GM18868 (cell line): ENCODE measurements around the gene TMEM184B.

Experiments
- ATAC-seq: cut with Tn5 transposase; IDR thresholded peaks from one replicate; pipeline ENCODE4 v1.9.1; 2021; ENCODE audit warnings: mild to moderate bottlenecking, moderate library complexity; ENCODE audit not compliant: unreplicated experiment

Gene TMEM184B

DNA sequence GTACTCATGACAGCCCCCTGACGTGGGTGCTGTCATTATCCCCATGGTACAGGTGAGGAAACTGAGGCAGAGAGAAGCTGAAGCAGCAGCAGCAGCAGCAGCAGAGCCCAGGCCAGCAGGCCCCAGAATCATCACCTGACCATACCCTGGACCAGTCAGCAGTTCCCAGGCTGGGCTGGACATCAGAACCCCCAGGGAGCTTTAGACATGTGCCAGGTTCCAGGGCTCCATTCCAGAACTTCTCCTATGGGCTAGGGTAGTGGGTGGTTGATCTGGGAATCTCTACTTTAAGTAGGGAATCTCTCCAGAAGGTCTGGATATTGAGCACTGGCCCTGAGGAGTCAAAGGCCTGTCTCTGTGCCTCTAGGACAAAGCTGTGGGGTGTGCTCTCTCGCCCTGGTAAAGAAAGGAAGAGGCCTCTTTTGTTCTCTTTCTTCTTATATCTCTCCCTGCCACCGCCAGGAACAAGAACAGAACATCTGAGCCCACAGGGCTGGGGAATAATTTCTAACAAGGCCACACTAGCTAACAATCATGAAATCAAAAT is 44.4 kb downstream of the TMEM184B start:
- ATAC-seq = no peak

DNA sequence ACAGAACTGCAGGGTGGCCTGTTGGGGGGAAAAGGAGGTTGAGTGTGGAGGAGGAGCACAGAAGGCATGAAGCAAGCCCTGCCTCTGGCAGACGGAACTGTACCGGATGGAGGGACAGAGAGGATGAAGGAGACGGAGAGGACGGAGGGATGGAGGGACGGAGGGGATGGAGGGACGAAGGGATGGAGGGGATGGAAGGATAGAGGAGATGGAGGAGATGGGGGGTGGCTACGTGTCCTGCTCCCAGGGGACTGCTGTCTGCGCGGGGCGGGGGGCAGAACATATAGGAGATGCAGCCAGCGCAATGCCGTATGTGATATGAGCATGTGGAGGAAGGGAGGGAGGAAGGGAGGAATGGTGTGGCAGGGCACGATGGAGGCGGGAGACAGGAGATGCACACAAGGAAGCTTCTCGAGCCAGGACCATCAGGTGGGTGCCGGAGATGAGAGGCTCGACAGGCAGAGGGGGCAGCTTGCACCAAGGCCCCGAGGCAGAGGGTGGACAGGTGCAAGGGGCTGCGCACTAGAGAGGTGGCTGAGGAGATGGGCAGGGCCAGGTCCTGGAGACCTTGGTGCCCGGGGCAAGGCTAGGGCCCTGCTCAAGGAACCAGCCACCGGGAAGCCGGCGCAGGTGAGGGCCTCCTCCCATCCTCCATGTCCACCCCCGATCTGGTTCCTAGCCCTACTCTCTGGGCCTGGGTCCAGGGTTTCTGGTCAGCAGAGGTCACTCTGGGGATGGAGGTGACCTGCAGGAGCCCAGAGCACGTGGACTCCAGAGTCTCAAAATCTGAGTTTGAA is 45.8 kb downstream of the TMEM184B start:
- ATAC-seq = no peak

DNA sequence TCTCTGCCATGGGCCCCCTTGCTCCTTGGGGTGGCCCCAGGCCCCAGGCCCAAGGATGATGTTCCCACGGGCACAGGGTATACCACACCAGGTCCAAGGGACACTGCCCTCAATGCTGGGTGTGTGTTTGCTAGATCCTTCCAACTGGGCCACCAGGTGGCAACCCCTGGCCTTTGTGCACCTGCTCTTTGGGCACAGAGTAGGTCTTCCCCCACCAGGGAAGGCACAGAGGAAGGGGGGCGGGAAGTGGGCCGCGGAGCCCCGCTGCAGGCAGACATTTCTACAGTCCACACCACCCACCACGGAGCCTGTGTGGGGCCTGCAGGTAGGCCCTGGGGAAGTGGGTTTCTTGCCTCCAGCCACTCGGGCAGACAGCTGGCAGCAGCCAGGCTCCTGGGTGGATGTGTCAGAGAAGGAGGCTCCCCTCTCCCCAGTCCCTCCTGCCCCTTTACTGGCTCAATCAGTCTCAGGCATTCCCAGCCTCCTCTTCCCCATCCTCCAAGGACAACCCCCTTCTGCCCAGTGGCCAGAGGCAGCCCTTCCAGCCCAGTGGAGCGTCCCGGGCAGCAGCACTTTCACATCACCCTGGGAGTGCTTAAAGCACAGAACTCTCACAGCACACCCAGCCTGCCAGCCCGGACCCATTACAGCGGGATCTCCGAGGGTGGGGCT is 49.4 kb downstream of the TMEM184B start:
- no peak for ATAC-seq

DNA sequence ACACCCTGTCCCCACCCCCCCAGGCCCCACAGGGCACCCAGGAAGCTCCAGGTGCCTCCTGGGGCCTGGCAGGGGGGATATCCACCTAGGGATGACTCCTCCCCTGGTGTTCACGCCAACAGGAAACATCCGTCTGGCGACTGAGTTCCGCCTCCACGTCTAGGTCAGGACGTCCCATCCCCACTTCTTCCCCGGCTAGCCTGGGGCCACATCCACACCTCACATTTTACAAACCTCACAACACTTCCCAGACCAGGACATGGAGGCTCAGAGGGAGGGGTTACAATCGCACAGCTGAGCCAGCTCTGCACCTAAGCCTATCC is 50.1 kb downstream of the TMEM184B start:
- no peak for ATAC-seq

DNA sequence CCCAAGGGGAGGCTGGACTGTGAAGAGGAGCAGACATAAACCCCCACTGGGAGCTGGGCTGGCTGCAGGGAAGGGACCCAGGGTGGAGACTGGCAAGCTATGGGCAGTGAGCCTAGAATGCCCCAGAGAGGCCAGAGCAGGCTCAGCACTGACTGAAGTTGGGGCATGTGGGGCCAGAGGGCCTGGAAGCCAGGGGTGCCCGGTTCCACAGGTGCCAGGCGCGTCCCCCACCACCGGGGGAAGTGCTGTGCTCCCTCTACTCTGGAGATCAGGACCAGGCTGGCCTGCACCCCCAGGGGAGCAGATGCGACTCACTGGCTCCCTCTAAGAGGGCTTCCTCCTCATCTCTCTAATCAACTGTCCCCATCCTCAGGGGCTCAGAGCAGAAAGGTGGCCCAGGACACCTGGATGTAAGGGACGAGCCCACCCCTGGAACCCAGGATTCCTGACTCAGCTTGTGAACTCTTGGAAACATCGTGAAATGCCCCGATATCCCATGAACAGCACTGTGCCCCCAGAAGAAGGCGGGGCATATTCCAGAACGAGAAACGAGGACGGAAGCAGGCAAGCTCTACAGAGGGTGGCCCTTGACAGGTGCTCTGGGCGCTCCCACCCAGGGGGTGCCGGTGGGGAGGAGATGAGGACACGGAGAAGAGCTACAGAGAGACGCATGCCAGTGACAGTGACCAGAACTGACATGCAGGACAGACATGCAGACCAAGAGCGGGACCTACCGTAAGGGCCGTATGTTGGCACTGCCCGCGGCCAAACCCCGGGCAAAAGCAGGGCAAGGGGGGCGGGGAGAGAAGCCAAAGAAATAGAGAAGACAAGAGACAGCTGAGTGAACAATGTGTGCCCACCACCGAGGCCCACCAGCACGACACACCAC is 50.7 kb downstream of the TMEM184B start:
- no peak for ATAC-seq

DNA sequence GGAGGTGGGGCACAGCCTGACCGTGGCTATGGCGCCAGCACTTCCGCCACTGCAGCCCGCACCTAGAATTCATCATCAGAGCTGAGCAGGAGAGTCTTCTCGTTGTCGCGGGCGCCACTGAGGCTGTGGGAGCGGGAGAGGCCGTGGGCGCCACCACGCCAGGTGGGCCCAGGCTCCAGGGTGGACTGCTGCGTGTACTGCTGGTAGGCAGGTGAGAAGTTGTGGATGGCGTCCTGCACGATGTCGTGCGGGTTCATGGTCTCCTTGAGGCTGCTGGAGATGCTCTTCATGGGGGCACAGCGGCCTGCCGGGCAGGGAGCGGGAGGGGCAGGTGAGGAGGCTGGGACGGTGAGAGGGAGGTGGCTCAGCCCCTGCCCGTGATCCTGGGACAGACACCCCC is 51.4 kb downstream of the TMEM184B start:
- no peak for ATAC-seq

DNA sequence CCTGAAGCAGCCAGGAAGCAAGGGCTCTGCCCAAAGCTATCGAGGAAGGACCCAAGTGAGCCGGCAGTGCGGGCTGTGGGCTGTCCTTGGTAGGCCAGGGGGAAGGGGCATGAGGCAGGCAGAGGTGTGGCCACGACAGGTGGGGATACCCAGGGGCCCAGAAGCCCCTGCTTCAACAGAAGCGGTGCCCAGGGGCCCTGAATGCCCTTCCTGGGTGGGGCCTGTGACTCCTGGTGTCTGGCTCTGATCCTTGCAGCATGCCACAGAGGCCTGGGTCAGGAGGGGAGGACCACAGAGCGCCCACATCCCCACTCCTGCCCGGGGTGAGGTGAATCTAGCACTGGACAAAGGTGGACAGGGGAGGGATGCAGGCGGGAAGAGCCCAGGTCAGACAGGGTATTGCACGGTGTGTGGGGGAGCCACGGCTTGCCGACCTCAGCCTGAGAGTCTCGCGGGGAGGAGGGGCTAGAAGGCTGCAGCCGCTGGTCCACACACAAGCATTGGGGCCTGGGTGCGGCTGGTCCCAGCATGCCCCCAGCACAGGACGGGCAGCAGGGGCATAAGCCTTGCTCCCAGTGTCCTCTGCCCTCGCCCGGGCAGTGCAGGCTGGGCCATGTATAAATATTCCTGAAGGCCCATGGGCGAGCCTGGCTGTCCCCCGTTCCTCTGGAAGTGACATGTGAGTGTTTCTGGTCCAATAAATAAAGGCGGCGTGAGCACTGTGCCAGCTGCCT is 52.0 kb downstream of the TMEM184B start:
- ATAC-seq = no peak

DNA sequence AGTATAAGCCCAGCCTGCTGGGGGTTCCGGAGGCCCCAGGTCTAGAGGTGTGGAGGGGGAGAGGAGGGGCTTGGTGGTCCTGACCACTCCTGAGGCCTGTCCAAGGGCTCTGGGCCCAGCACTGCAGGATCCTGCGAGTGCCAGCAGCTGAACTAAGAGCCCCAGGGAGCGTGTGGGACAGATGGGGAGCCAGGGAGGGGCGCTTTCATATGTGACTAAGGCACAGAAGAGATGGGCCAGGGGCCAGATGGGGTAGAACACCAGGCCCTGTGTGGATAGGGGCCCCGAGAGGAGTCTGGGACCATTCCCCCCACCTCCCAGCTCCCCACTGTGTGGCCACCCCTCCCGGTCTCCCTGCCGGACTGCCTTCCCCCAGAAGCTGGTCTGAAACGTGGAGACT is 52.6 kb downstream of the TMEM184B start:
- ATAC-seq = no peak

DNA sequence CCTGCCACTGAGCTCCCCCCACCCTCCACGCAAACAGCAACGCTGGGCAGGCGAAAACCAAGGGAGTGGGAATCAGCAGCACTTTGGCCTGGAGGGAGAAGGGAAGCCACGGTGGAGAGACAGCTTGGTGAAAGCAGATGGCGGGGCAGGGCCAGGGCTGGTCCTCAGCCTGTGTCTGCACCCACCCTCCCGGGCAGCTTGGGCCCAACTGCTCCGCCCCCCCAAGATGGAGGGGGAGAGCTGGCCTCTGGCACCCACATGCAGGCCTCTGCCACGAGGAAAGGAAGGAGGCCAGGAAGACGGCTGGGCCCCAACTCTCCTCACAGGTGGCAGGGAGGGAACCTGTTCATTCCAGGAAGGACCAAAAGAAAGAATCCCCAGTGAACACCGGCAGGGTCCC is 53.2 kb downstream of the TMEM184B start:
- no peak for ATAC-seq

DNA sequence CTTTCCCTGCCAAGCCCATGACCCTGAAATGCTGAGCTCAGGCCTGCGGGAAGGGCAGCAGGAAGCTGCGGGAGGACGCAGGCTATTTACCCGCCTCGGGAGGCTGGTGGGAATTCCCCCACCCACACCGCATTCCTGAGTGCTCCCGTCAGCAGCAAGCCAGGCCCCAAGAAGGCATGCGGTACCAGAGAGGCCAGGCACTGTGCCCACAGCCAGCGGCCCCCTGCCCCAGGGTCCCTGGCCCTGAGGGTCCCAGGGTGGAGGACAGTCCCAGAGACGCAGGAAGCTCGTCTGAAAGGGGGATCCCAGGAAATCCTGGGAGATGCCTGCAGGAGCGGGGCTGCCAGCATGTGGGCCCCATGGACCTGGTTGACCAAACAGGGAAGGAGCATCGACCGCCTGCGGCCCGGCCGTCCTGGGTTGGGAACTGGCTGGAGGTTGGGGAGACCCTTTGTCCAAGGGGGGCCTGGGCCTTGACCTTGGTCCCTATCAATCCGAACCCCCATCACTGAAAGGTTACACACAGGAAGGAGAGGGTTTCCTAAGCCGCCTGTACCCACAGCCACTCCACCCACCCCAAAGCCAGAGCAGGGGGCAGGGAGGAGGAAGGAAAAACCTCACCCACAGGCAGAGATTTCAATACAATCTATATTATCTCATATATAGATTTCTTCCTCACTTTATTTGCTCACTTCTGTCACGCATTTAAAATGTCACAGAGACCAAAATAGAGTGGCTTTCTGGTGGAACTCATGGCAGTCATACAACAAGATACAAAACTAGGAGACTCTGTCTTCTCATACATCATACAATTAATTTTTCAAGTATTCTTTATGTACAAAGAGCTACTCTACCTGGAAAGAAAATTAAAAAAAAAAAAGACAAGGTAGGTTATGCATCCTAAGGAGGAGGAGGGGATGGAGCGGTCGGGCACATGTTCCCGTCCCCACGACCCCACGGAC is 53.9 kb downstream of the TMEM184B start:
- ATAC-seq = no peak

DNA sequence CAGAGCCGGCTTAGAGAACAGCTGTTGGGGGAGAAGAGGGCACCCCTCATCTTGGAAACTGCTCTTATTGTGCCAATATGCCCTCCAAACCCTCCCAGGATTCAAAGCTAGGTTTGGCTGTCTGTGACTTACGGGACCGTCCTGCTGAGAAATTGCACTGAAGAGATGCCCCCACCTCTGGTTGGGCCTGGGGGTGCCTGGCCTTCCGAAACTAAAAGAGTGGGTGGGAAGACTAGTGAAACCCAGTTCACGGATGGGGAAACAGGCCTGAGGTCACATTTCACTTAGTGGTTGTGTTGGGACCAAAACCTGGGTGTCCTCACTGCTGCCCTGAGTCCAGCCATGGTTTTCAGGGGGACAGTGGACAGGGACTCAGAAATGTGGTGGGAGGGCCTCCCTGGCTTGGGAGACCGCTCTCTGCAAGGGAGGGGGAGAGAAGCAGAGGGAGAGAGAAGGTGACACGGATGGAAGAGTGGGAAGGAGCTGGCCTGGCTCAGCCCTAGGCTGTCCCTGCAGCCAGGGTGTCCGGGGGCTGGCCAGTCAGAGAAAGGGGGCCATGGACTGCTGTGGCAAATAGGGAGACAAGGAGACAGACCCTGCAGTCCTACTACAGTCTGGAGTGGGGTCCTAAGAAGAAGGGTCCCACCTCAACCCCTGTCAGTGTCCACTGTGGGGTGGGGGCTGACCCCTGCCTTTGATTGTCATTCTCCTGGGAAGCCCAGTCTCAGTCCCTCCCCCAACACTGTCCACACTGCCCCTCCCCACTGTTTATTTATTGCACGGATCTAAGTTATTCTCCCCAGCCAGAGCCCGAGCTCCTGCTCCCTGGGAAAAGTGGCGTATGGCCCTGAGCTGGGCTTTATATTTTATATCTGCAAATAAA is 57.4 kb downstream of the TMEM184B start:
- no peak for ATAC-seq

DNA sequence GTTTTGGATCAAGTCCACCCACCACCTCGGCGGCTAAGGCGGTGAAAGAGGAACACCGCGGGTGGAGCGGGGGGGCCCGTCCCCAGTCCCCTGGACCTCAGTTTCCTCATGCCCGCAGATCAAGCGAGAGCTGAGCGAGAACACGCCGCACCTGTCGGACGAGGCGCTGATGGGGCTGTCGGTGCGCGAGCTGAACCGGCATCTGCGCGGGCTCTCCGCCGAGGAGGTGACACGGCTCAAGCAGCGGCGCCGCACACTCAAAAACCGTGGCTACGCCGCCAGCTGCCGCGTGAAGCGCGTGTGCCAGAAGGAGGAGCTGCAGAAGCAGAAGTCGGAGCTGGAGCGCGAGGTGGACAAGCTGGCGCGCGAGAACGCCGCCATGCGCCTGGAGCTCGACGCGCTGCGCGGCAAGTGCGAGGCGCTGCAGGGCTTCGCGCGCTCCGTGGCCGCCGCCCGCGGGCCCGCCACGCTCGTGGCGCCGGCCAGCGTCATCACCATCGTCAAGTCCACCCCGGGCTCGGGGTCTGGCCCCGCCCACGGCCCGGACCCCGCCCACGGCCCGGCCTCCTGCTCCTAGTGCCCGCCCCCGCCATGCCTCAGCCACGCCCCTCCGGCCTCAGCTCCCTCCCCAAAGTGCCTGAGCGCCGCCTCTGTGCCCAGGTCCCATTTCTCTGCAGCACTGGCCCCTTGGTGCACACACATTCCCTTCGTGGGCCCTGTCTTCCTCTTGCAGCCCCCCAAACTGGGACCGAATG is 58.3 kb downstream of the TMEM184B start:
- no peak for ATAC-seq

DNA sequence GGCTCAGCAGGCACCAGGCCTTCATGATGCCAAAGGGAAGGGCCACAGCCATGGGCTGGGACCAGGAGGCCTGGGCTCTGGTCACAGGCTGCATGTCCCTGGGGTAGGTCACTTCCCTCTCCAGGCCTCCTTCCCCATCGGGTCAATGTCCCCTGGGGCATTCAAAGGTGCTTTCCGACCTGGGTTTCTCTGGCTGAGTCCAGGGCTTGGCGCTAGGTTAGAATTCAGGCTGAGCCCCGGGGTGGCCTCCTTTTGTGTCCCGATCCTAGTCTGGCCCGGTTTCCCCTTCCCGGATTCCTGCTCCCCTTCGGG is 58.9 kb downstream of the TMEM184B start:
- ATAC-seq = no peak

DNA sequence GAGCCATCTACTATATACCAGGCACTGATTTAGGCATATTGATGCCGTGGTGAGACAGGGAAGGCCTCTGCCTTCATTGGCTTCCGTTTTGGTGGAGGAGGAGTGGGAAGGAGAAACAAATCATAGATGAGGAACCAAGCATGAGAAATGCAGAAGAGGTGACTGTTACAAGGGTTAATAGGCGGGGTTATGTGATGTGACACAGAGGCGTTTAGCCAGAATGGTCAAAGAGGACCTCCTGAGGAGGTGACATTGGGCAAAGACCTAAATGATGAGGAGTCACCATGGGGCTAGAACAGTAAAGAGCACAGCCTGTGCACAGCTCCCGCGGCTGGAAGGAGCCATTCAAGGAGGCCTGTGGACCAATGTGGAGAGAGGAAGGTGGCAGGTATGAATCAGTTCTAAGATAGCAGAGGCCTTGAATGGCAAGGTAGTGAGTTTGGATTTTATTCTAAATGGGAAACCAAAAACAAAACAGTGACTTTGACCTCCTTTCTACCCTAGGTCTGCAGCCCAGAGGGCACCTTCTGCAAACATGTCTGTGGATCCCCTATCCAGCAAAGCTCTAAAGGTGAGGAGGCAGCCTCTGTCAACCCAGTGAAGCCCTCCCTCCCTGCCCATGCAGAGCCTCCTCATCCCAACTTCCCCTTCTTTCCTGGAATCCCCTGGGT is 59.4 kb downstream of the TMEM184B start:
- no peak for ATAC-seq

DNA sequence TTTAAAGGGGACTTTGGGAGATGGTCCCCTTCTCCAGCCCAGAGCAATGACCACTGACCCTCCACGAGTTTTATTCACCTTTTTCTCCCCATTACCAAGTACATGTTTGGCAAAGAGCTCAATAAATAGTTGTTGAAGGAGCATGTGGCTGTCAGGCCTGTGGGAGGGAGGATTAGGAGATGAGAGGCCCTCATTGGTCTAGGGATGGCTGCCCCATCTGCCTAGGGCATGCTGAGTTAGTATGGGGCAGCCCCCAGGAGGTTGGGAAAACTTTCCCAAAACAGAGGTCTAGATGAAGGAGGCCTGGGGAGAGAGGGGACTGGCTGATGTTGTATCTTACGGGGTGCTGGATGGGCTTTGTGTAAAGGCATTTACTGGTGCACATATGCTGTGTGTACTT is 60.4 kb downstream of the TMEM184B start:
- no peak for ATAC-seq

DNA sequence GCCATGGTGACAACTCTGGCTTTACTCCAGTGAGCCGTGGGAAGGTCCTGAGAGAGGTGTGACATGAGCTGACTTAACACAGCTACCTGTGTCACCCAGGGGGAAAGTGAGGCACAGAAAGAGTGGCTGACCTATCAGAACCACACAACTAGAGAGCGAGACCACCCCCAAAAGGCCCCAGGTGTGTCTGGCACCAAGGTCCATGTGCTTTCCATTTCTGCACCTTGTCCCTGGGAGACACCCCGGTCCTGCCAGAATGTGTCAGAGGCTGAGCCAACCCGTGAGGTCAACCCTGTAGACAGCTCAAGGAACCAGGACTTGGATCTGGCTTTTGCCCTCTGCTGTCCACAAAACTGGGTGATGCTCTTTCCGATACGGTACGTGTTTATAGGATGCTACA is 61.3 kb downstream of the TMEM184B start:
- ATAC-seq = no peak

DNA sequence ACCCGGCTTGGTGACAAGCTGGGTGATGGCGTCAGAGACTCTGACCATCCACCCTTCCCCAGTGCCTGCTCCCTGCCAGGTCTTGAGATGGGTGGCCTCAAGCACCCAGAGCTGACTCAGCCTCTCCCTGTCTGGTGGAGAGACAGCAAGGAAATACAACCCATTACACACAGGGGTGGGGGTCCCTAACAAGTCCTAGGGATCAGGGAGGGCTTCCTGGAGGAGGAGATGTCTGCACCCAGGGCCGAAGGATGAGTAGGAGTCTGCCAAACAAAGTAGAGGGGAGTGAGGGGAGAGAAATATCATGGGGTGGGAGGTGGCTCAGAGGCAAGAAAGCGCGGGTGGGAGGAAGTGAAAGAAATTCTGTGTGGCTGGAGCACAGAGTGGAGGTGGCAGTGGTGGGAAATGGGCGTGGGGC is 64.2 kb downstream of the TMEM184B start:
- ATAC-seq = no peak
